Measurements from ENCODE around the gene PKNOX2. TPM values are rescaled to one million over a fixed set of nuclear protein-coding genes. Genes with fewer than 3 reads are reported as not detected.

PKNOX2 gene
- total and polyA plus RNA-seq, 2 of the 4 experiments (the other 2 are of a cell fraction) = 0.72 to 2.3 TPM

DNA sequence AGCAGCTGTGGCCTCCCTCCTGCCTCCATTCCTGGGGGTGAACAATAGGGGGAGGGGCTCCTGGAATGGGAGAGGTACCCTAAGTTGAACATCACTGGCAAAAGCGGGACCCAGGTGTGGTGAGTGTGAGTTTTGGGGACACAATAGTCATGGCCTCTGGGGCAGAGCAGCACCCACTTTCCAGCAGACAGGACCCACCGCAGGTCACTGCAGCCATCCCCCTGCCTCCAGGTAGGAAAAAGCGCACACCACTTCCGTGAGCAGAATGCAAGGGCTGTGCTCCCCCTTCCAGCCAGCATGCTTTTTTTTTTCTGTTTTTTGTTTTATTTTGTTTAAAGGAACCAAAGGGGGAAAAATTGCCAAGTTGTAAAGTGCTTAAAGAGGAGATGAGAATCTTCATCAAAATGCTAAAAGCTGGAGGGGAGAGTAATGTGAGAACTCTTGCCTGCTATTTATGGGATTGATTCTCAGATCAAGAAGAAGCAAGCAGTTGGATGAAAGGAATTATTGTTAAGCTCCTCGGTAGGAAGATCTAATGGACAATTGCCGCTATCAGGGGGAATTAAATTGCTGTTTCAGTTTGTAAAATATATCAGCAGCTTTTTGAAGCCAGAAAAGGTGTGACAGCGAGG, 178.7 kb downstream of the PKNOX2 start:
- Histone ChIP-seq H3K23ac (ENCODE audit: low read depth, low read length) (no peak overlapping the region), H3K4me2 (ENCODE audit: low read depth, low read length) (no peak overlapping the region), H3K4ac (ENCODE audit: low read depth, low read length) (no peak overlapping the region), H2AFZ (replicated peaks; ENCODE audit: low read length, poor library complexity) (peak overlapping the region; percentile 68), H4K91ac (ENCODE audit: insufficient read depth, low read depth, low read length) (no peak overlapping the region), H3K9me1 (ENCODE audit: insufficient read depth, low read length) (no peaks in the 10 kb centered on the region), H3K9me3 (ENCODE audit: control insufficient read depth, insufficient read depth, low read length) (no peaks in the 10 kb centered on the region), H2BK15ac (ENCODE audit: low read depth, low read length) (no peak overlapping the region), H3K9ac (ENCODE audit: low read depth, low read length) (no peak overlapping the region), H3K56ac (ENCODE audit: extremely low read depth, insufficient read depth, low read length) (no peak overlapping the region), H4K20me1 (ENCODE audit: insufficient read depth, low read length) (no peaks in the 10 kb centered on the region), H3K4me1 (ENCODE audit: control insufficient read depth, insufficient read depth, low read length) (peaks cover 2% of the 10 kb centered on the region; the same call in 1 of the 2 replicates), H2BK120ac (ENCODE audit: low read depth, low read length) (no peak overlapping the region), H3K4me3 (ENCODE audit: insufficient read depth, low read depth, low read length) (no peak overlapping the region), H2AK9ac (replicated peaks; ENCODE audit: low read depth, low read length, poor library complexity) (peak overlapping the region; percentile 13), H3K79me1 (ENCODE audit: low read depth in 1 of 2, low read length in 2 of 2) (no peaks in the 10 kb centered on the region), H3K27ac (ENCODE audit: insufficient read depth, low read length) (no peak overlapping the region), H3K27me3 (ENCODE audit: control insufficient read depth, insufficient read depth, low read length) (peaks cover 6% of the 10 kb centered on the region), H2BK20ac (ENCODE audit: low read depth, low read length) (no peak overlapping the region), H3K18ac (ENCODE audit: low read depth, low read length) (no peak overlapping the region), H4K8ac (ENCODE audit: low read depth in 2 of 2, low read length in 2 of 2) (no peak overlapping the region), H2BK5ac (ENCODE audit: low read depth, low read length, poor library complexity, severe bottlenecking) (no peak overlapping the region), H3K14ac (replicated peaks; ENCODE audit: low read depth, low read length) (no peak overlapping the region), H4K5ac (ENCODE audit: low read depth, low read length) (no peak overlapping the region), H3K36me3 (ENCODE audit: control insufficient read depth, insufficient read depth, low read length) (no peaks in the 10 kb centered on the region), H2AK5ac (ENCODE audit: low read depth, low read length) (no peak overlapping the region)
- no TSS peak for BruUV-seq (replicated peaks)
- ATAC-seq (ENCODE audit: low read depth) (no peak), DNase-seq (no peak)
- TF ChIP-seq RCOR1 (IDR thresholded peaks at IDR 0.05; ENCODE audit: insufficient replicate concordance, low read length) = no peak
- TF ChIP-seq, protein P1, sequence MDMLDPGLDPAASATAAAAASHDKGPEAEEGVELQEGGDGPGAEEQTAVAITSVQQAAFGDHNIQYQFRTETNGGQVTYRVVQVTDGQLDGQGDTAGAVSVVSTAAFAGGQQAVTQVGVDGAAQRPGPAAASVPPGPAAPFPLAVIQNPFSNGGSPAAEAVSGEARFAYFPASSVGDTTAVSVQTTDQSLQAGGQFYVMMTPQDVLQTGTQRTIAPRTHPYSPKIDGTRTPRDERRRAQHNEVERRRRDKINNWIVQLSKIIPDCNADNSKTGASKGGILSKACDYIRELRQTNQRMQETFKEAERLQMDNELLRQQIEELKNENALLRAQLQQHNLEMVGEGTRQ (IDR thresholded peaks at IDR 0.05; ENCODE audit: low read depth, low read length) = no peak
- no peak for TF ChIP-seq RFX5 (IDR thresholded peaks at IDR 0.05; ENCODE audit: low read depth, low read length)
- ChIA-PET CTCF (no interaction called here), POLR2A (ENCODE audit: unreplicated experiment) (interaction anchor here (0.6 kb wide), 1 partner anchor 14 kb away, joined by 7 read pairs; no protein-coding TSS in a partner anchor)
- intact Hi-C loops (cut with micrococcal nuclease) (no loop called here), dilution Hi-C loops (cut with HindIII; ENCODE audit: low sequenced_read_pairs, unreplicated experiment) (no loop called here), in situ Hi-C loops (cut with MboI; ENCODE audit: low sequenced_read_pairs) (no loop called here)
- whole genome bisulfite sequencing, 2 experiments (ENCODE audit: extremely low coverage in 2 of 2, insufficient read length in 1 of 2) = 88% methylated on average over 4 of the region's 7 CpGs; no CpG with 5 or more reads in 1 of the 2 experiments

Data from IMR-90 (cell line).